Measurements from ENCODE around the gene PTPRM.
"Not testable (repeated sequence)": the region's sequence is repeated elsewhere in the genome, so short reads cannot be mapped to it uniquely, and the experiment has no call there.

The PTPRM gene

GRCh38 chr18:8443505-8443904 is 876.4 kb downstream of the PTPRM start:
- no peak overlapping the region for H3K4me3 ChIP-seq (ENCODE audit: low read depth, low read length)
- no peak for DNase-seq (ENCODE audit: low read depth)

DNA sequence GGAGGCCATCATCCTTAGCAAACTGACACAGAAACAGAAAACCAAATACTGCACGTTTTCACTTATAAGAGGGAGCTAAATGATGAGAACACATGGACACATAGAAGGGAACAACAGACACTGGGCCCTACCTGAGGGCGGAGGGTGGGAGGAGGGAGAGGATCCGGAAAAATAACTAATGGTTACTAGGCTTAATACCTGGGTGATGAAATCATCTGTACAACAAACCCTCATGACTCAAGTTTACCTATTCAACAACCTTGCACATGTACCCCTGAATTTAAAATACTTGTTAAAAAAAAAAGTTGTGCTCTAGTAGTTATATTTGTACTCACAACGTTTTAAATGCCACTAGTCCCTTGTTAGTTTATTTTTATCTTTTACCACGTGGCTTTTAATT is 879.8 kb downstream of the PTPRM start:
- not testable (repeated sequence) for H3K4me3 ChIP-seq (ENCODE audit: low read depth, low read length); DNase-seq (ENCODE audit: low read depth)

More at GRCh38 chr18:8443505-8443904, 876.4 kb downstream of the PTPRM start:
- TF ChIP-seq, protein P1, sequence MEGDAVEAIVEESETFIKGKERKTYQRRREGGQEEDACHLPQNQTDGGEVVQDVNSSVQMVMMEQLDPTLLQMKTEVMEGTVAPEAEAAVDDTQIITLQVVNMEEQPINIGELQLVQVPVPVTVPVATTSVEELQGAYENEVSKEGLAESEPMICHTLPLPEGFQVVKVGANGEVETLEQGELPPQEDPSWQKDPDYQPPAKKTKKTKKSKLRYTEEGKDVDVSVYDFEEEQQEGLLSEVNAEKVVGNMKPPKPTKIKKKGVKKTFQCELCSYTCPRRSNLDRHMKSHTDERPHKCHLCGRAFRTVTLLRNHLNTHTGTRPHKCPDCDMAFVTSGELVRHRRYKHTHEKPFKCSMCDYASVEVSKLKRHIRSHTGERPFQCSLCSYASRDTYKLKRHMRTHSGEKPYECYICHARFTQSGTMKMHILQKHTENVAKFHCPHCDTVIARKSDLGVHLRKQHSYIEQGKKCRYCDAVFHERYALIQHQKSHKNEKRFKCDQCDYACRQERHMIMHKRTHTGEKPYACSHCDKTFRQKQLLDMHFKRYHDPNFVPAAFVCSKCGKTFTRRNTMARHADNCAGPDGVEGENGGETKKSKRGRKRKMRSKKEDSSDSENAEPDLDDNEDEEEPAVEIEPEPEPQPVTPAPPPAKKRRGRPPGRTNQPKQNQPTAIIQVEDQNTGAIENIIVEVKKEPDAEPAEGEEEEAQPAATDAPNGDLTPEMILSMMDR (conservative IDR thresholded peaks at IDR 0.05; ENCODE audit: low read depth, low read length): no peak

DNA sequence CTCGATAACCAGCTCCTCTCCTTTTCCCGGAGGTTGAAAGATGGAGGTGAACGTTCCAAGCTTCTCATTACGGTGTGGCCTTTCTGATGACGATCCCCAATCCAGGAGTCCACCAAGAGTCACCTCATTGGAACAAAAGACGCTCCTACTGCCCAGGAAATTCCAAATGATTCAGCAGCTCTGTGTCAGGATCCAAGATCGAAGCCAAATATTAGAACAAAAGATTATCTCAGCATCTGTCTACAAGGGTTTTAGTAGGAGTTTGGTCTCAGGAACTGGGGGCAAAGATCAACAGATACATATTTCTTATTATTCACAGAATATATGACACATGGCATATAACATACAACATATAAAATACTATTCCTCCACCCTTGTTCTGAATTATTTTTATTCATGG is 881.0 kb downstream of the PTPRM start:
- DNase-seq (ENCODE audit: low read depth): no peak

GRCh38 chr18:8450013-8450412 is 882.9 kb downstream of the PTPRM start:
- TF ChIP-seq, protein P1 (conservative IDR thresholded peaks at IDR 0.05; ENCODE audit: low read depth, low read length): peak; percentile 73
- no peak overlapping the region for H3K4me3 ChIP-seq (ENCODE audit: low read depth, low read length)
- peak; percentile 13 for DNase-seq (ENCODE audit: low read depth)

More for the DNA sequence above, 881.0 kb downstream of the PTPRM start:
- no peak overlapping the region for H3K4me3 ChIP-seq (ENCODE audit: low read depth, low read length)
- TF ChIP-seq, protein P1 (conservative IDR thresholded peaks at IDR 0.05; ENCODE audit: low read depth, low read length): no peak

DNA sequence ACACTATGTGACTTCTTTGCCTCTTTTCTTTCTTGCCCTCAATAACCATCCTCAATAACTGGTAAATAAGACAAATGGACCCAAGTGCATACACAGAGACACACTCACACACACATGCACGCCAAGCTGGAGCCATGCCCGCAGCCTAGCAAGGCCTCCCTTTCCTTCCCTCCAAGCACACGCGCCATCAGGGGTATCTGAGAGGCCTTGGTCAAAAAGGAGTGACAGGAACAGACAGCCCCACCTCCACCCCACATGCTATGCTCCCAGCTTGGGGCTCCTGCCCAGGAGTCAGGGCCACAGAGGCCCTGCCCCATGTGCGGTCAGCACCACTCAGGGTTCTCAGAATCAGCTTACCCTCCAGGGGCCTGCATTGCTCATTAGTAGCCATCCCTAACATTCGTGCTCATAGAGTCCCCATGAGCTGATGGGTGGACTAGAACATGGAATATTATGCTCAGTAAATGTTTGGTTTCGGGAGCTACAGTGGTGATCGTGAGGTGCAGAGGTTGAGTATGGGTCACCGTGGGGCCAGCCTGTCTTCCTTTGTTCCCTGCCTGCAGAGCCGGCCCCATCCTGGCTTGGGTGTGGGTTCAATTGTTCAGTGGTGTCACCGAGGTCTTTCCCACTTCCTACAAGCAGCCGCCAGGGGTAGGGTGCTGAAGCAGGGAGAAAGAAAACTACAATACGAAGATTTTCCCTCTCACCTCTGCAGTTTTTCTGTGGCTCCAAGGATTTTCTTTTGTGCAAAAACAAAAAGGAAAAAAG is 884.0 kb downstream of the PTPRM start:
- no peak overlapping the region for H3K4me3 ChIP-seq (ENCODE audit: low read depth, low read length)
- DNase-seq (ENCODE audit: low read depth): no peak
- TF ChIP-seq, protein P1 (conservative IDR thresholded peaks at IDR 0.05; ENCODE audit: low read depth, low read length): no peak

GRCh38 chr18:8453528-8453927 is 886.4 kb downstream of the PTPRM start:
- no peak overlapping the region for H3K4me3 ChIP-seq (ENCODE audit: low read depth, low read length)
- TF ChIP-seq, protein P1 (conservative IDR thresholded peaks at IDR 0.05; ENCODE audit: low read depth, low read length): no peak
- DNase-seq (ENCODE audit: low read depth): no peak

GRCh38 chr18:8454136-8454535 is 887.0 kb downstream of the PTPRM start:
- no peak for DNase-seq (ENCODE audit: low read depth)
- no peak overlapping the region for H3K4me3 ChIP-seq (ENCODE audit: low read depth, low read length)
- TF ChIP-seq, protein P1 (conservative IDR thresholded peaks at IDR 0.05; ENCODE audit: low read depth, low read length): no peak

All from choroid plexus epithelial cell (primary cell).